Activated naive CD8-positive, alpha-beta T cell treated with anti-CD3 and anti-CD28 coated beads, Interleukin-2, amount 50 U/mL, for 16 hours (primary cell): ENCODE data around the gene INTS14.
A peak's percentile ranks its signal among the peaks of the same experiment; 100 is the strongest.

Experiments
- DNase-seq: peaks from one replicate; pipeline ENCODE4 v3.0.0-alpha.2; 2020; ENCODE audit warnings: low read depth, low spot score

The INTS14 gene

GRCh38 chr15:65530318-65531111, 80.4 kb downstream of the INTS14 start, which contains the start of gene HACD3:
Gene HACD3 (plus strand): TSS chr15:65530463. CDS start chr15:65530632, 169 bp downstream.
- DNase-seq = peak; percentile 84

- DNase-seq = no peak
Observed at GRCh38 chr15:65529762-65530317, 81.1 kb downstream of the INTS14 start.
